ENCODE measurements around the gene F12.

- no peak for TF ChIP-seq CTCF (IDR thresholded peaks at IDR 0.05)
- TF ChIP-seq POLR2A (IDR thresholded peaks at IDR 0.05) = no peak
- TF ChIP-seq POLR2AphosphoS5 (IDR thresholded peaks at IDR 0.05) = no peak
- TF ChIP-seq EP300 (IDR thresholded peaks at IDR 0.05) = no peak
These were observed 44.6 kb upstream of the F12 start for GRCh38 chr5:177453852-177454396.

Data from gastroesophageal sphincter (tissue), 3 donors.